SHP77 treated with DMSO at 0.1 percent for 48 hours (cell line): ENCODE results near the gene EXD3.

Experiments
- DNase-seq: peaks from one replicate; lab custom pipeline; 2025; lab: John Stamatoyannopoulos, UW

EXD3 gene

GRCh38 chr9:137306066-137306849 lies 116.7 kb downstream of the EXD3 start:
- DNase-seq, result no peak

DNA sequence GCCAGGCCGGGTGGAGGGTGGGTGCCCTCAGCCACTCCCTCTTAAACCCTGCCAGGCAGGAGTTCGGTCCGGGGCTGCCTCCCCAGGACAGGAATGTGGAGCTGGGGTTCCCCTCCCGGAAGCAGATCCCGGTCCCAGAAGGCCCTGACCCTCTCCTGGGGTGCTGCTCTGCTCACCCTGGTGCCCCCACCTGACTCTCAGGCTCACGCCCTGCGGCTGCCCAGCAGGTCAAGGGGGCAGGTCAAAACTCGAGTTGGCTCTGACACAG lies 117.2 kb downstream of the EXD3 start:
- no peak for DNase-seq

DNA sequence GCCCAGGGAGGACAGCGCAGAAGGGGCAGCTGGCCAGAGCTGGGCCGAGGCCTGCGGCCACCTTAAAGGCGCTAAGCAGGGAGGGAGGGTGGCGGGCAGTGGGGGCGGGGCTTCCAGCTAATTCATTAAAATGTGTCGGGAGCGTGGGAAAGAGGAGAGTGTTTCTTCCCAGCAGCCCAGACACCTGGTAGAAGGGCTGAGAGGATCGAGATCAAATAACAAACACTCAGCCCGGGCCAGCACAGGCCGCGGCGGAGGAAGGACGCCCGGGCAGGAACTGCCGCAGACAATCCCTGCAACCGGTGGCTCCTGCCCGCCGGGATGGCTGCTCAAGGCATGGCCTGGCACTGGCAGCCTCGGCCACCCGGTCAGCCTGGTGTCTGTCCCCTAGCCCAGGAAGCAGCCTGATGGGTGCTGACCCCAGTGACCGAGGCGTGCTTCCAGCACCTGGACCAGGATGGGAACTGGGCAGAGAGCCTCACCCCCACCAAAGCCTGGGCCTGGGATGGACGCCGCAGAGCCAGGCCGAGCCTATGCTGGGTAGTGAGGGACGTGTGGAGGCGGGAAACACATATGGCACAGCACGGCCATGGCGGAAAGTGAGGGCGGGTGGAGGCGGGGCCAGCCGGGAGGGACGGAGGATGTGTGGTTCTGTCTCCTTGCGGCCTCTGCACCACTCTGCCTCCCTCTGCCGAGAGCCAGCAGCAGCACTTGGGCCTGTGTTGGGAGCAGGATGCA lies 117.7 kb downstream of the EXD3 start:
- DNase-seq, result peak; percentile 55

DNA sequence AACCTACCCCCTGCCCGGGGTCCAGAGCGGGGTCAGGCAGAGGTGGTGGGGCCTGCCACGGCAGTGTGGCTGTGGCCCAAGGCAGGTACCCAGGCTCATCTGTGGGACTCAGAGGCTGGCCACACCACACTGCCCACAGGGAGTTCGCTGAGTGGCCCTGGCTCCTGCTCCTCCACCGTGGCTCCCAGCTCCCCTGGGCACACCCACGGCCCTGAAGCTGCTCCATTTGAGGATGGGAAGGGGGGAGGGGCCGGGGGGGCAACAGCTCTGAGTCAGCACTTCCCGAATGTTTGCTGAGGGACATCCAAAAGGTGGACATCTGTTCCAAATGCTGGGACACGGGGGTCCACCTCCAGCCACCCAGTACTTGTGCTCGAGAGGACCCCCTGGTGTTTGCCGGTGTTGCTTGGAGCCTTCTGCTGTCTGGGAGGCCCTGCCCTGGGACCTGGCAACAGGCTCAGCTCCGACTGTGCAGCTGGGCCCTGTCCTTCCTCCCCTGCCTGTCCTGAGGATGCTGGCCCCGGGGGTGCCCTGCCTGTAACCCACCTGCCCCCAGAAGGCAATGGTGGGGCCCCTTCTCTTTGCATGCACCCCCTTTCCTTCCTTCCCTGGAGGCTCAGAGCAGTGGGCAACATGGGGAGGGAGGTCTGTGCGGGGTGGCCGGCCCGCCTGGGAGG lies 118.4 kb downstream of the EXD3 start:
- DNase-seq, result no peak

DNA sequence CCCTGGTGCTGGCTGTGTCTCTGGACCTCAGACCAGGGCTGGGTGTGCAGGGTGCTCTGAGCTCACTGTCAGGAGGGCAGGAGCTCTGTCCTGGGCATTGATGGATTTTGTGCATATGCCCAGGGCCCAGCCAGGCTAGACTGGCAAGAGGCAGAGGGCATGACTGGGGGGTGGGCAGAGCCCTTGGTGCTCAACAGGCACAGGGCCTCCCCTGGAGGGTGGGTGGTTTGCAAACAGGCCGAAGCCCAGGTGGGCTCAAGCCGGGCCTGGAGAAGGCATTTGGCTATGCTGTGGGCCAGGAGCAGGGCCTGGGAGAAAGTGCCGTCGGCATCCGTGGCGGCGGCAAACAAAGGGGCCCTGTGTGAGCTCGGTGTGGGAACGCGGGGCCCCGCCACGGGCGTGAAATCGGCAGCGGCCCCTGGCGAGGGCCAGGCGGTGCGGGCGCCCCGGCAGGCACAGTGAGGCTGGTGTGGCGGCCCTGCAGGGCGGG lies 119.0 kb downstream of the EXD3 start:
- DNase-seq, result no peak

- DNase-seq, result no peak
Observed at GRCh38 chr9:137303151-137303892, 119.6 kb downstream of the EXD3 start.

DNA sequence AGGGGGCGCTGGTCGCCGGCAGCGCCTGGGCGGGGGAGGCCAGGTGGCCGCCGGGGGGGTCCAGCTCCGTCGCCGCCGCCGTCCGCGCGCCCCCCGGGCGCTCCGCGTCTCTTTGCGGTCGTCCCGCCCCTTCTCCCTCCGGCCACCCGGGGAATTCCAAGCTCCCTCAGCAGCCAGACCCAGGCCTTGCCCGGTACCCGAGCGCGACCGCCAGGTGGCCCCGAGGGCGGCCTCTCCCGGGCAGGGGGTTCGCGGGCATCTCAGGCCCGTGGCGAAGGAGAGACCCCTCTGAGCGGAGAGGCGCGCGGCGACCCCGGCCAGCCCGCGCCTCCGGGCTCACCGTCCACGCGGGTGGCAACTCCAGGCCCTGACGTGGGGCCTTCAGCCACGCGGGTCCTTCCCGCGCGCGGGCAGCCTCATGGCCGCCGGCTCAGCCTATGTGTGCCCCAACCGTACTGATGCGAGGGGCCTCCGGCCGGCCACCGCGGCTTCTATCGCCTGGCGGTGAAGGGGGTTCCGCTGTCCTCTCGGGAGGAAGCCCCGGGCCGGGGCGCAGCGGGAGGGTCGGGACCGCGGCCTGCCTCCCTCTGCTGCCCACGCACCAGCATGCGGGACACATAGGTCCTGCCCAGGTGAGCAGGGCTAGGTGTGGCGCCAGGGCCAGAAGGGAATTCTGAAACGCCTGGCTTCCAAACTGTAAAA lies 120.4 kb downstream of the EXD3 start:
- DNase-seq, result no peak

DNA sequence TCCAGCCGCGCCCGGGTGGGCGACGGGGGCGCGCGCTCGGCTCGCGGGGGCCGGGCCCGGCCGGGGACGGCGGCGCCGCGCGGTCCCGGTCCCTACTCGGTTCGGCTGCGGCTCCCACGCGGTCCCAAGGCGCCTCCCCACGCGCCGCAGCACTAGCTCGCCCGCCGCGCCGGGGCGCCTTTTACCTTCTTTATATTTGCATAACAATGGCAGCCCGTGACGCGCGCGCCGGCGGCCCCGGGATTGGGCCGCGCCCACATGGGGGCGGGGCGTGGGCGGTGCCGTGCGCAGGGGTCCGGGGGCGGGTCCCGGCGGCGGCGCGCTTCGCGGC lies 120.9 kb downstream of the EXD3 start, which contains the start of gene NRARP:
NRARP (minus strand) TSS at position 154 of the 331 bp plus-strand sequence. CDS start 343 bp downstream, outside the sequence.
- peak; percentile 36 for DNase-seq

DNA sequence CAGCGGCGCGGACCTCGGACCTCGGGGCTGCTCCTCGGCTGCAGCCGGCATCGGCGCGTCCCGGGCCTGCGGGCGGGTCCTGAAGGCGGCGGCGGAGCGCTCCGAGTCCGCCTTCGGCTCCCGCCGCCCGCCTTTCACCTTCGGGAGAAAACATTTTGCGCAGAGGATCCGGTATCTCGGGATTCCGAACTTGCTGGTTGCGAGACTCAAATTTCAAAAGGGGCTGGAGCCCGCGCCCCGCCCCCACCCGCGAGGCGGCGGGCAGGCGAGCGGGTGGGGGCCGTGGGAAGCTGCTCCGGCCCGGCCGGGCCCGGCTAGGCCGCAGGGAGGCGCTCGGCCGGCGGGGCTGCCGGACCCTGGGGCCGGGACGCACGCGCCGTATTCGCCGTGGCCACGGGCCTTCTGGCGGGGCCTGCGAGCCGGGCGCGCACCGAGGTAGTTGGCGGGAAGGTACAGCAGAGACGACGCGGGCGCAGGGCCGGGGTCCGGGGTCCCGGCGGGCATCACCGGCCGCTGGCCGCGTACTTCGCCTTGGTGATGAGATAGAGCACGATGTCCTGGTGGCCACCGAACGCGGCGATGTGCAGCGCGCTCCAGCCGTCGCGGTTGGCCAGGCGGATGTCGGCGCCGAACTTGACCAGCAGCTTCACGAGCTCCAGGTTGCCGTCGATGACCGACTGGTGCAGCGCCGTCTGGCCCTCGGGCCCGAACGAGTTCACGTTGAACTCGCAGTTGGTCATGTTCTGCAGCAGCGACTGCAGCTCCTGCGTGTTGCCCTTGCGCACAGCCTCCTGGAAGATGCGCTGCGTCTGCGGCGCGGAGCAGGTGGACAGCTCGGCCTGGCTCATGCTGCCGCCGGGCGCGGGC lies 121.6 kb downstream of the EXD3 start:
- no peak for DNase-seq

- DNase-seq, result no peak
Observed at GRCh38 chr9:137300567-137301080, 122.3 kb downstream of the EXD3 start.

GRCh38 chr9:137299938-137300337 lies 123.0 kb downstream of the EXD3 start:
- DNase-seq, result no peak

- no peak for DNase-seq
Observed at GRCh38 chr9:137299203-137299565, 123.8 kb downstream of the EXD3 start.

GRCh38 chr9:137298401-137299202 lies 124.4 kb downstream of the EXD3 start:
- no peak for DNase-seq

- no peak for DNase-seq
Observed at GRCh38 chr9:137297966-137298365, 125.0 kb downstream of the EXD3 start.

DNA sequence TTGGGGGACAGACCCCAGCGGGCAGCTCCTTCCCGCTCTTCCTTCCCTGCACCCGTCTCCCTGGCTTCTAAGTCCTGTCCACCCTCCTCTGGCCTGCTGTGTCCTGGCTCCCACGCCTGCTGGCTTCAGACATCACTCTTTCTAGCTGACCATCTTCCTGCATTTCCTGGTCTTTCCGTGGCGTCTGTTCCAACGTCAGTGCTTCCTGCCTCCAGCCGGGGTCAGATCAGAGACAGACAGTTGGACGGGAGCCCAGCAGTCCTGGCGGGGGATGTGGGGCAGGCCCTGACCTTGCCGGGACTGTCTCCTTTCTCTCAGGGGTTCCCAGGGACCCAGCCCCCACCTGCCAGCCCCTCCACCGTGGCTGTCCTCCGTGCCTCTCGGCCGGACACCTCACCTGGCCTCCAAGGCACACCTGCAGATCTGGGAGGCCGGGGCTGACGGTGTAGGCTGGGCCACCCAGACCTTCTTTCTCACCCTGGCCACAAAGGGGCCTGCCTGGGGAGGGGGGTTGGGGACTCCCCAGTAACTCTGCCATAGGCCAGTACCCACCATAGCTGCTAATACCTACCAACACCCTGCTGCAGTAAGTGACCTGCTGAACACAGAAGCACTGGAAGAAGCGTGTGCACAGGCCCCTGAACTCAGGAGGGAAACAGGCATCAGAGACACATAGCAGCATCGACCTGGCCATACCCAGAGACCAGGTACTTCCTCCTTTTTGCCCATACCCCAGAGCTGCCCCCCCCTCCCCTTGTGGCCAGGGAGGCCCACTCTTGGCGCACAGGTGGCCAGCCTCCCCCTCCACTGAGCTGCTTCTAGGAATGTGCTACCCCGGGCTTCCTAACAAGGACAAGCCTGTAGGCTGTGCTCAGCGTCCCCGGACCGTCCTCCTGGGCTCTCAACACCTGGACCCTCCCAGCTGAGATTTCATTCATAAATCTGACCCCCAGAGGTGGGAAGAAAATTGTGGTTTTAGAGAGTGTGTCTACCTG lies 126.0 kb downstream of the EXD3 start:
- no peak for DNase-seq

- DNase-seq, result no peak
Observed at GRCh38 chr9:137295849-137296669, 126.9 kb downstream of the EXD3 start.

DNA sequence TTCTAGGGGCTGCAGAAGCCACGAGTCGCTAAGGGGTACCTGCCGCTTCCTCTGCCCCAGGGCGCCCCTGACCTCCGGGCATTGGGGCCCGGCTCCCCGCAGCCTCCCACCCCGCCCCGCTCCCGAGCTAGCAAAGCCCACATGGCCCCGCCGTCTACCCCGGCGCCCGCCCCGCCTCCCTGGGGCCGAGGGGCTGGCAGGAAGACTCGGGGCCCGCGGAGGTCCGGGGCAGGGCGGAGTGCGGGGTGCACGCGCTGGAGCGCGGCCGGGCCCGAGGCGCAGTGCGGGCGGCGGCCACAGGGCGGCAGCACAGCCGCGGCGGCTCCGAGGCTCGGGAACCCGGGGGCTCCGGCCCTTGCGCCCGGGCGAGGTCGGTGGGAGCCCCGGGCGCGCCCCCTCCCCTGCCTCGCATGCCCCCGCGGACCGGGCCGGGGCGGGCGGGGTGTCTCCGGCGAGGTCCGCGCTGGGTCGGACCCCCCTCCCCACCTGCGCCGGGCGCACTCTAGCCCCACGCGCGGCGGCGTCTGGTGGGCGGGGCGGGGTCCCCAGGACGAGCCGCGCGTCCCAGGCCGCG lies 127.6 kb downstream of the EXD3 start:
- DNase-seq, result no peak
